Activated CD8-positive, alpha-beta memory T cell treated with anti-CD3 and anti-CD28 coated beads, Interleukin-2, amount 50 U/mL, for 48 hours (primary cell): ENCODE measurements around the gene MAGEB6.
"Not testable (repeated sequence)": the region's sequence is repeated elsewhere in the genome, so short reads cannot be mapped to it uniquely, and the experiment has no call there.

ENCODE experiments used
- DNase-seq: peaks from one replicate; pipeline ENCODE4 v3.0.0-alpha.2; 2020

The MAGEB6 gene

GRCh38 chrX:26192204-26192603 lies at the start of gene MAGEB6:
Gene MAGEB6, plus strand, starts transcription at chrX:26192440. Its CDS starts 1,407 bp downstream, at chrX:26193847.
- no peak for DNase-seq

GRCh38 chrX:26146024-26146423 lies 46.2 kb upstream of the MAGEB6 start:
- DNase-seq: no peak

GRCh38 chrX:26160301-26160700 lies 31.9 kb upstream of the MAGEB6 start, which contains the start of gene MAGEB6B:
Gene MAGEB6B, plus strand, starts transcription at chrX:26160601. Its CDS starts 0 bp downstream, at chrX:26160601.
- no peak for DNase-seq

- no peak for DNase-seq
These were observed 11.3 kb downstream of the MAGEB6 start for GRCh38 chrX:26203561-26203960.

GRCh38 chrX:26204717-26205116 lies 12.5 kb downstream of the MAGEB6 start:
- DNase-seq: not testable (repeated sequence)

GRCh38 chrX:26208012-26208411 lies 15.8 kb downstream of the MAGEB6 start:
- no peak for DNase-seq

GRCh38 chrX:26215869-26216268 lies 23.6 kb downstream of the MAGEB6 start, which contains the start of gene MAGEB5:
Gene MAGEB5, plus strand, starts transcription at chrX:26216169. Its CDS starts 1,133 bp downstream, at chrX:26217302.
- DNase-seq: no peak

GRCh38 chrX:26219351-26219750 lies 27.1 kb downstream of the MAGEB6 start:
- DNase-seq: no peak

- no peak for DNase-seq
These were observed 41.9 kb downstream of the MAGEB6 start for GRCh38 chrX:26234177-26234576.
